ENCODE data around the gene DDB1.

DDB1 gene

DNA sequence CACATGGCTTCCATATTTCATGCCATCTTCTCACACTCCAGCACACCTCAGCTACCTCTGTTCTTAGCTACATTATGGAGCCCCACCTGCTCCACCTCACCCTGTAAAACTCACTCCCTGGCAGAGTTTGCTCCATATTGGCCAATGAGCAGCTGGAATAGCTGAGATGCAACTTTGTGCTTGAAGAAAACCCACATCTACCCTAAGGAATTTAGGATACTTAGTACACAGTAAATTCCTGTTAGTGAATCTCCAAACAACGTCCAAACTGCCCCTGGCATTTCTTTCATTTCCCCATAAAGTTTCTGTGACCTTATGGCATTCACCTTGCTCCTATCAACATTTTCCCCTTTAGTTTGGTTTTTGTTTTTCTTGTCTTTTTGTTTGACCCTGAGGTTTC lies 35.6 kb downstream of the DDB1 start:
- no peak for TF ChIP-seq CTCF (IDR thresholded peaks at IDR 0.05; ENCODE audit: borderline replicate concordance, insufficient read depth, low read depth, low read length)
- no peak overlapping the region for H3K4me3 ChIP-seq (ENCODE audit: low read depth, low read length)

DNA sequence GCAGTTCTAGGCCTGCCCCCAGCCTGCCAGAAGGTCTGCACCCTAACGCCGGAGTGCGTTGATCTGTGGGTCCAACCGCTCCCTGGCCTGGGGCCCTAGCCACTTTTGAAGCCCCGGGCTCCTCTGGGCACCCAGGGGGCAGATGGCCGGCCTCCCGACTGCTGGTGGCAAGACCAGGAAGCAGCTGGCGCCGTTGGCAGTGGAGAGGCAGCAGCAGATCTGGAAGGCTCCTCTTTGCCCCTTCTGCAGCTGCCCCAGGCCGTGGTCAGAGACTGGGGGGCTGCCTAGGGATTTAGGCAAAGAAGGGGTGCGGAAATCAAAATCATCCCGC lies 37.3 kb downstream of the DDB1 start:
- TF ChIP-seq CTCF (IDR thresholded peaks at IDR 0.05; ENCODE audit: borderline replicate concordance, insufficient read depth, low read depth, low read length) = no peak
- H3K4me3 ChIP-seq (ENCODE audit: low read depth, low read length) = peak overlapping the region; percentile 89

DNA sequence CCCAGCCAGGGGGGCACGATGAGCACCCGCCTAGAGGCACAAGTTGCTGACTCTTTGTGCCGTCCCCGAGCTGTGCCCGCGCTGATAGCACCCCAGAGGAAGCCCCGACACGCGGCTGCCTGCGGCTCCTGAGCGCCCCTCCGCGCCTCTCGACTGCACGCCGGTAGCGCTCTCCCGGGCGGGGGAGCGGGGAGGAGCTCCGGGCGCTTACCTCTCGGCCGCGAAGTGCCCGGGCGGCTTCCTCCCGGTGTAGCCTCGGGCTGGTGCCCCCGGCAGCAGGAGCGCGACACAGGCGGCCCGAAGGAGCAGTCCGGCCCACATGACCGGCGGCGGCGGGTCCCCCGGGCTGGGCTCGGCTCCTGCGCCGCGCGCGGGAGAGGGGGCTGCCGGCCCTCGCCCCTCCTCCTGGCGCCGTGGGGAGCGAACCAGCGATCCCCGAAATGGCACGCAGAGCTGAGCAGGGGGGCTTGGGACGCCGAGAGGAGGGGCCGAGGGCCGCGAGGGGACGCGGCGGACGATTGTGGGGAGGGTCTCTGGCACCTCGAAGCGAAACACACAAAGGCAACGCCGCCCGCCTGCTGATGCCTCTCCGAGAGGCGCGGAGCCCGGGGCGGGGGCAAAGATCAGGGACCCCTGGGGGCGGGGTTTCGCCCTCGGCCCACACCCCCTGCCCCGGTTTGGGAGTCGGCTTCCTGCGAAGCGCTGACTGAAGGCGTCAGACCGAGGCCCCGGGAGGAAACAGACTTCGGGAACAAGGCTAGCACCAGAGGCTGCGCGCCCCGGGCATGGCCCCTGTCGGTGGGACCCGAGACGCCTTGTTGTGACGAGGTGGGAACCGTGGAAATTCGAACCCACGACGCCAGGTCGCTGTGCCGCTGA lies 37.9 kb downstream of the DDB1 start, which contains the start of gene VWCE:
VWCE (minus strand) TSS at position 600 of the 879 bp plus-strand sequence; CDS start at position 321, 279 bp downstream.
- TF ChIP-seq CTCF (IDR thresholded peaks at IDR 0.05; ENCODE audit: borderline replicate concordance, insufficient read depth, low read depth, low read length) = peak; percentile 49

DNA sequence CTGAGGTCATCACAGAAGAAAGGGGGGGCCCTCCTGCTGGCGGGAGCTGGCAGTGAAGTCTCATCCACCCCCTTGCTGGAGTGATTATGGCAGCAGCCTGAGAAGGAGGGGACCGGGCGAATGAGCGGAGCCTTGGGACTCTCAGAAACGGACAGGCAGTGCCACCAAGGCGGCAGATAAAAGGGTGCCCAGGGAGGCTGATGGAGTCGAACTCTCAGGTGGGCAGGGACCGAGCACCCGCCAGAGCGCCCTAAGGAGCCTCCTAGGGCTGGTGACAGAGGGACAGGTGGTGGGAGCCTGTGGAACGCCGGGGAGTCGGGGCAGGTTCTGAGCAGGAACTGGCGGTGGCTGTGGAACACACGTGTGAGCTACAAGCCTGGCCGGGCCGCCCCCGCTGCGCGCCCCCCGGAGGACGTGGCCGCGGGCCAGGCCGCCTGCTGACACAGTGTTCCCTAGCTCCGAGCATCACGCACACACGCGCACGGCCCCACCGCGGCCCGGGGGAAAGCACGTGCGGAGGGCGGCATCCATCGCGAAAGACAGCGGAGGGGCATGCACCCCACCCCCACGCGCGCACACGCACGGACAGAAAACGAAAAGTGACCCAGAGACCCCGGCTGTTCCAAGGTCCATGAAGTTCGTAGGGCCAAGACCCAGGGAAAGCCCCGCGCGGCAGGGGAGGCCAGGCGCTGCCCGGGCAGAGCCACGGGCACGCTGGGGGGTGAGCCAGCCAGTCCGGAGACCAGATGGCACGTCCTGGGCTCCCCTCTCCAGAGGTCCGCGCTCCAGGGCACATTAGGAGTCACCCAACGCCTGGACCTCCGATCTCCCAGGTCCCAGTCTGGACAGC lies 38.8 kb downstream of the DDB1 start:
- H3K4me3 ChIP-seq (ENCODE audit: low read depth, low read length) = peak overlapping the region; percentile 89
- TF ChIP-seq CTCF (IDR thresholded peaks at IDR 0.05; ENCODE audit: borderline replicate concordance, insufficient read depth, low read depth, low read length) = 0 out of 2 replicates have a peak, but pooled peaks have one; percentile 19

More for the DNA sequence above, 37.9 kb downstream of the DDB1 start, which contains the start of gene VWCE:
- H3K4me3 ChIP-seq (ENCODE audit: low read depth, low read length) = peak within 1 kb of the TSS; percentile 89

DNA sequence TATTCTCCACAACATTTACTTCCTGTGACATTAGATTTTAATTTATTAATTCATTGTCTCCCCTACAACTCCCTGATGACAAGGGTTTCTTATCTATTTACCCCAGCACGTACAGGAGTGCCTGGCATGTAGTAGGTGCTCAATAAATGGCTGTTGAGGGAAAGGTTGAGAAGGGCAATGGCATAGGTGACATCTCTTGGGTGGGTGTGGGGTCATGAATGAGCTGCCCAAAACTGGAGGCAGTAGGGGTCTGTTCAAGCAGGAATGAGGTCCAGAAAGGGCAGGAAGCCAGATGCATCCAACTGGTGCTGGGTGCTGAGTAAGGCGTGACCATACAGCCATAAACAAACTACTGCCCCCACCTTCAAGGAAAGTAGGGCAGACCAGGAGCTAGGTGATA lies 40.5 kb downstream of the DDB1 start:
- no peak for TF ChIP-seq CTCF (IDR thresholded peaks at IDR 0.05; ENCODE audit: borderline replicate concordance, insufficient read depth, low read depth, low read length)
- H3K4me3 ChIP-seq (ENCODE audit: low read depth, low read length) = no peak overlapping the region

- H3K4me3 ChIP-seq (ENCODE audit: low read depth, low read length) = no peak overlapping the region
- TF ChIP-seq CTCF (IDR thresholded peaks at IDR 0.05; ENCODE audit: borderline replicate concordance, insufficient read depth, low read depth, low read length) = peak; percentile 35; the same call in 1 of the 2 replicates
Measured at GRCh38 chr11:61290905-61291690, 41.8 kb downstream of the DDB1 start.

Measured in GM12875 (cell line).